Measurements from ENCODE around the gene LITAFD.

DNA sequence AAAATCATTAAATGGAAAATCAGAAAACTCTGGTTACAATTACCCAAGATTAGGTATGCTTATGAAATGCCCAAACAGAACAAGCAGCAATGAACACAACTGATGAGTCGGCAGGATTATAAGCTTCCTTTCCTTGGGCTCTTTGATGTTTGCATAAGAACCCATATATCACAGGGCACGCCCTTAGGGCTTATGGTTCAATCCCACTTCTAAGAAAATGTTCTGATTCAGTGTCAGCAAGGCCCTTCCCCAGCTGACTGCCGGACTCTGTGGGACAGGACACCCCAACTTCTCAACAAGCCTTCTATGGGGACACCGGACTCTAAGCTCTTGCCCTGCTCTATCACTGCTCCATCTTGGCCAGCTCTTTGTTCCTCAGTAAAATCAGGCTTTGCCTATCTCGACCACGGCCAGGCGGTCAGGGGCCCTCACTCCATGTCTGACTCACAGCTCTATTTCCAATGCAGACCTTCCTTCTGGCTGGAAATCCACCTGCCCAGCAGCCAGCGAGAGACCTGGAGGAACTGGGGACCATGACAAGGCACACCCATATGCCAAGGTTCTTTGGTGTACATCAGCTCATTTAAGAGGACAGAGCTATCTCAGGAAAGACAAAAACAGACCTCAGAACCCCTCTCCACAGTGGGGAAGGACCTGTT lies 26.8 kb downstream of the LITAFD start:
- TF ChIP-seq, protein P1, sequence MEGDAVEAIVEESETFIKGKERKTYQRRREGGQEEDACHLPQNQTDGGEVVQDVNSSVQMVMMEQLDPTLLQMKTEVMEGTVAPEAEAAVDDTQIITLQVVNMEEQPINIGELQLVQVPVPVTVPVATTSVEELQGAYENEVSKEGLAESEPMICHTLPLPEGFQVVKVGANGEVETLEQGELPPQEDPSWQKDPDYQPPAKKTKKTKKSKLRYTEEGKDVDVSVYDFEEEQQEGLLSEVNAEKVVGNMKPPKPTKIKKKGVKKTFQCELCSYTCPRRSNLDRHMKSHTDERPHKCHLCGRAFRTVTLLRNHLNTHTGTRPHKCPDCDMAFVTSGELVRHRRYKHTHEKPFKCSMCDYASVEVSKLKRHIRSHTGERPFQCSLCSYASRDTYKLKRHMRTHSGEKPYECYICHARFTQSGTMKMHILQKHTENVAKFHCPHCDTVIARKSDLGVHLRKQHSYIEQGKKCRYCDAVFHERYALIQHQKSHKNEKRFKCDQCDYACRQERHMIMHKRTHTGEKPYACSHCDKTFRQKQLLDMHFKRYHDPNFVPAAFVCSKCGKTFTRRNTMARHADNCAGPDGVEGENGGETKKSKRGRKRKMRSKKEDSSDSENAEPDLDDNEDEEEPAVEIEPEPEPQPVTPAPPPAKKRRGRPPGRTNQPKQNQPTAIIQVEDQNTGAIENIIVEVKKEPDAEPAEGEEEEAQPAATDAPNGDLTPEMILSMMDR (IDR thresholded peaks at IDR 0.05) = no peak
- TF ChIP-seq POLR2A (IDR thresholded peaks at IDR 0.05) = no peak

Measured in testis (tissue), 2 donors.